Neuronal stem cell (in vitro differentiated cells): ENCODE measurements around the gene PHACTR3.

ENCODE experiments used
- DNase-seq: peaks from one replicate; pipeline ENCODE4 v3.0.0-alpha.2; 2013; ENCODE audit warnings: low spot score
- H2AFZ ChIP-seq: one replicate; pipeline ENCODE4 v1.6.1; 2013; ENCODE audit warnings: mild to moderate bottlenecking, low read length, inconsistent platforms
- H2AK5ac ChIP-seq: 2 replicates; pipeline ENCODE4 v1.6.1; 2013; ENCODE audit warnings: low read depth, mild to moderate bottlenecking, inconsistent platforms, low read length, moderate library complexity, mixed read lengths
- H2BK120ac ChIP-seq: 2 replicates; pipeline ENCODE4 v1.6.1; 2013; ENCODE audit warnings: low read depth, mild to moderate bottlenecking, inconsistent platforms, low read length, moderate library complexity, mixed read lengths
- H2BK12ac ChIP-seq: one replicate; pipeline ENCODE4 v1.6.1; 2013; ENCODE audit warnings: low read length, inconsistent platforms
- H2BK15ac ChIP-seq: 2 replicates; pipeline ENCODE4 v1.6.1; 2013; ENCODE audit warnings: mild to moderate bottlenecking, low read length, inconsistent platforms, mixed read lengths
- H2BK5ac ChIP-seq: one replicate; pipeline ENCODE4 v1.6.1; 2013; ENCODE audit warnings: inconsistent platforms, mild to moderate bottlenecking, low read length, moderate library complexity
- H3K14ac ChIP-seq: one replicate; pipeline ENCODE4 v1.6.1; 2013; ENCODE audit warnings: low read length, inconsistent platforms
- H3K18ac ChIP-seq: 2 replicates; pipeline ENCODE4 v1.6.1; 2013; ENCODE audit warnings: low read length, inconsistent platforms
- H3K23ac ChIP-seq: 2 replicates; pipeline ENCODE4 v1.6.1; 2013; ENCODE audit warnings: low read depth, mild to moderate bottlenecking, mixed read lengths, low read length, inconsistent platforms; ENCODE audit not compliant: poor library complexity
- H3K27ac ChIP-seq: replicated peaks from 3 replicates; pipeline ENCODE4 v1.5.1; 2013; ENCODE audit warnings: low read length, inconsistent platforms
- H3K27me3 ChIP-seq, 3 experiments: 2 replicates each; pipeline ENCODE4 v1.6.1; 2013; ENCODE audit warnings: low read length in 3 of 3, mild to moderate bottlenecking in 2 of 3, inconsistent platforms in 1 of 3, low read depth in 1 of 3, mixed read lengths in 1 of 3, moderate library complexity in 1 of 3; ENCODE audit not compliant: control insufficient read depth in 3 of 3, insufficient read depth in 3 of 3
- H3K36me3 ChIP-seq, 2 donors: replicated peaks in 1 of 2; 2 replicates each; pipeline ENCODE4 v1.6.1; 2013; ENCODE audit warnings: low read length in 2 of 2; ENCODE audit not compliant: control insufficient read depth in 2 of 2, insufficient read depth in 2 of 2
- H3K4ac ChIP-seq: 2 replicates; pipeline ENCODE4 v1.6.1; 2013; ENCODE audit warnings: inconsistent platforms, mild to moderate bottlenecking, low read length, moderate library complexity
- H3K4me1 ChIP-seq, 2 donors: 1 replicate in 1 of 2; 2 replicates in 1 of 2; pipeline ENCODE4 v1.6.1; 2013; ENCODE audit warnings: low read length in 2 of 2, low read depth in 1 of 2; ENCODE audit not compliant: control insufficient read depth in 2 of 2, insufficient read depth in 1 of 2
- H3K4me2 ChIP-seq: one replicate; pipeline ENCODE4 v1.6.1; 2013; ENCODE audit warnings: mild to moderate bottlenecking, low read length, inconsistent platforms; ENCODE audit not compliant: insufficient read depth, poor library complexity, severe bottlenecking
- H3K4me3 ChIP-seq, 2 donors: 2 replicates each; pipeline ENCODE4 v1.5.1; 2013; ENCODE audit warnings: low read length in 2 of 2, mild to moderate bottlenecking in 2 of 2, inconsistent platforms in 1 of 2, moderate library complexity in 1 of 2
- H3K79me1 ChIP-seq: one replicate; pipeline ENCODE4 v1.6.1; 2013; ENCODE audit warnings: low read depth, mild to moderate bottlenecking, inconsistent platforms, low read length, moderate library complexity
- H3K9ac ChIP-seq: one replicate; pipeline ENCODE4 v1.6.1; 2013; ENCODE audit warnings: mild to moderate bottlenecking, low read depth, low read length, inconsistent platforms; ENCODE audit not compliant: poor library complexity
- H3K9me3 ChIP-seq, 2 donors: replicated peaks in 1 of 2; 2 replicates each; pipeline versions ENCODE3 to v1.6.1; 2013; ENCODE audit warnings: low read length in 2 of 2, mild to moderate bottlenecking in 2 of 2, inconsistent platforms in 1 of 2, low read depth in 1 of 2, mixed read lengths in 1 of 2, moderate library complexity in 1 of 2; ENCODE audit not compliant: control insufficient read depth in 2 of 2, insufficient read depth in 1 of 2
- H4K8ac ChIP-seq: one replicate; pipeline ENCODE4 v1.6.1; 2013; ENCODE audit warnings: low read depth, mild to moderate bottlenecking, inconsistent platforms, low read length, moderate library complexity
- H4K91ac ChIP-seq: one replicate; pipeline ENCODE4 v1.6.1; 2013; ENCODE audit warnings: low read length, low read depth, mild to moderate bottlenecking, inconsistent platforms; ENCODE audit not compliant: poor library complexity
- WGBS, 2 donors: extraction: QIAGEN DNeasy Blood & Tissue Kit; methylation state at CpG; one replicate each; pipeline ENCODE4 v1.1.7; 2013; ENCODE audit warnings: missing lambda C conversion rate in 2 of 2, mixed read lengths in 1 of 2; ENCODE audit not compliant: insufficient read length in 2 of 2, insufficient replicate concordance in 1 of 2; ENCODE audit errors: extremely low coverage in 2 of 2; 5-methylcytosine and 5-hydroxymethylcytosine counted together

PHACTR3 gene

DNA sequence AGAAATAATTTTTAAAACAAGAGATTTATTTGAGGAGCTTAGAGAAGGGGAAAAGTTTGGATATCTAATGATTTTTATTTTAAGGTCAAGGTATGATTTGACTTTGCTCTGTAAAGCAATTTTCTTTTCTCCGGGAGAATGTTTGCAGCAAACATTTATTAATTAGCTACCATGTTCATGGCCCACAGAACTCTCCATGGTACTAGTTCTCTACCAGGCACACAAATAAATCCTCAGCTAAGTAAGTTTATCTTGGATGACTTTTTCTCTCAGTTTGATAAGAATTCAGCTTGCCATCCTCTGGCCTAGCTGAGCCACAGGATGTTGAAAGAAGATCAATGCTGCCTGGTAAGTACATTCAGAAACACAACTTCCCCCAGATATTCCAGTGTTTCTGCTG lies 94.3 kb downstream of the PHACTR3 start:
- no peaks in the 10 kb centered on the region for H3K79me1 ChIP-seq
- no peaks in the 10 kb centered on the region for H3K36me3 ChIP-seq
- no peak overlapping the region for H3K27ac ChIP-seq
- no peak overlapping the region for H2BK5ac ChIP-seq
- WGBS, 2 donors: no CpG with 5 or more reads among the region's 1 CpG
- no peak overlapping the region for H4K8ac ChIP-seq
- no peak overlapping the region for H3K4ac ChIP-seq
- H4K91ac ChIP-seq: no peak overlapping the region
- H2BK12ac ChIP-seq: no peak overlapping the region
- no peak overlapping the region for H2BK15ac ChIP-seq
- no peak overlapping the region for H3K9ac ChIP-seq
- H3K9me3 ChIP-seq: peaks cover 0 to 11% of the 10 kb centered on the region in 2 donors
- H3K23ac ChIP-seq: no peak overlapping the region
- no peak overlapping the region for H3K4me3 ChIP-seq
- no peak overlapping the region for H2AK5ac ChIP-seq
- H3K14ac ChIP-seq: no peak overlapping the region
- H2AFZ ChIP-seq: no peak overlapping the region
- H3K27me3 ChIP-seq: peaks cover 0 to 5% (median 0%) of the 10 kb centered on the region in 3 experiments
- no peak overlapping the region for H3K4me2 ChIP-seq
- no peak for DNase-seq
- H3K18ac ChIP-seq: no peak overlapping the region
- no peaks in the 10 kb centered on the region for H3K4me1 ChIP-seq
- no peak overlapping the region for H2BK120ac ChIP-seq

DNA sequence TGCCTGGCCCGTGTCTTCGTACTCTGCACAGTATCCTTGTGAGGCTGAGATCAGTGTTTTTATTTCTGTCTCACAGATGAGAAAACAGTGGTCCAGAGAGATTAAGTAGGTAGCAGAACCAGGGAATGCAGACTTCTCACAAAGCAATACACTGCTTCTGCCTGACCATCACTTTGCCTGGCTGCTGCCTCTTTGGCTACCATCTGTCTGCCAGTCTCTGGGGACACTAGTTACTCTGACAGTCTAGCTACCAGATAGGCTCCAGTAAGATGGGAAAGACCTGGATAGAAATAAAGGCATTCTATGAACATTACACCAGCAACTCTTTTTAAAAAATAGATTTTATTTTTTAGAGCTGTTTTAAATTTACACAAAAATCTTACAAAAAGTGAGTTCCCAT lies 96.9 kb downstream of the PHACTR3 start:
- H3K36me3 ChIP-seq: no peaks in the 10 kb centered on the region
- H4K8ac ChIP-seq: no peak overlapping the region
- no peak overlapping the region for H2AK5ac ChIP-seq
- no peak overlapping the region for H3K4ac ChIP-seq
- H2AFZ ChIP-seq: no peak overlapping the region
- no peak overlapping the region for H2BK120ac ChIP-seq
- no peak overlapping the region for H3K27ac ChIP-seq
- H3K14ac ChIP-seq: no peak overlapping the region
- H2BK15ac ChIP-seq: no peak overlapping the region
- no peaks in the 10 kb centered on the region for H3K79me1 ChIP-seq
- H3K4me3 ChIP-seq: no peak overlapping the region
- no peak for DNase-seq
- no peak overlapping the region for H2BK12ac ChIP-seq
- peaks cover 0 to 2% of the 10 kb centered on the region in 2 donors for H3K4me1 ChIP-seq
- H3K4me2 ChIP-seq: no peak overlapping the region
- peaks cover 0 to 8% of the 10 kb centered on the region in 2 donors for H3K9me3 ChIP-seq
- WGBS, 2 donors: no CpG with 5 or more reads among the region's 2 CpGs
- H4K91ac ChIP-seq: no peak overlapping the region
- no peak overlapping the region for H3K18ac ChIP-seq
- no peak overlapping the region for H3K9ac ChIP-seq
- H3K23ac ChIP-seq: no peak overlapping the region
- no peak overlapping the region for H2BK5ac ChIP-seq
- H3K27me3 ChIP-seq: peaks cover 0 to 5% (median 0%) of the 10 kb centered on the region in 3 experiments

DNA sequence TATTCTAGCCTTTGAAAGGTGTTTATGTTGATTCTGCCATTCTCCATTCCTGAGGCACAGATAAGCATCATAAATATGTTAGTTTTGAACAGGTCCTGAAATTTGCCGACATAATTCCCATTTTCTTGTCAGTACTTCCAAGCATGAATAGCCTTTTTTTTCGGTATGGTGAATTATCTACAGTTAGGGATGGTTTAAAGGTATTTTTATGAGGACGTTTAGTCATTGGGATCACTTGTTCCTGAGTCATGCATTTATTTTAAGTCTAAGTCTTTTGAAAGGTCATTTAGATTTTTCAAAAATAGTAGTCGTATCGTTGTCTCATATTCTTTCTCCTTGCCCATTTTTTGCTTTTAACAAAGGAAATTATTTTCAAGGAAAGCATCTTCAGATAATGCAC lies 98.7 kb downstream of the PHACTR3 start:
- no peak overlapping the region for H3K4ac ChIP-seq
- no peak overlapping the region for H2AK5ac ChIP-seq
- H3K18ac ChIP-seq: no peak overlapping the region
- no peak overlapping the region for H2AFZ ChIP-seq
- no peak overlapping the region for H2BK5ac ChIP-seq
- H3K4me3 ChIP-seq: no peak overlapping the region
- no peak overlapping the region for H4K91ac ChIP-seq
- no peak overlapping the region for H3K23ac ChIP-seq
- H2BK12ac ChIP-seq: no peak overlapping the region
- peaks cover 0 to 9% of the 10 kb centered on the region in 2 donors for H3K9me3 ChIP-seq
- H3K79me1 ChIP-seq: no peaks in the 10 kb centered on the region
- no peak for DNase-seq
- H2BK15ac ChIP-seq: no peak overlapping the region
- no peak overlapping the region for H2BK120ac ChIP-seq
- H3K4me2 ChIP-seq: no peak overlapping the region
- WGBS, 2 donors: no CpG with 5 or more reads among the region's 5 CpGs
- H3K9ac ChIP-seq: no peak overlapping the region
- H3K4me1 ChIP-seq: peaks cover 0 to 2% of the 10 kb centered on the region in 2 donors
- no peaks in the 10 kb centered on the region for H3K36me3 ChIP-seq
- H4K8ac ChIP-seq: no peak overlapping the region
- no peak overlapping the region for H3K27ac ChIP-seq
- H3K14ac ChIP-seq: no peak overlapping the region
- peaks cover 0 to 5% (median 0%) of the 10 kb centered on the region in 3 experiments for H3K27me3 ChIP-seq

DNA sequence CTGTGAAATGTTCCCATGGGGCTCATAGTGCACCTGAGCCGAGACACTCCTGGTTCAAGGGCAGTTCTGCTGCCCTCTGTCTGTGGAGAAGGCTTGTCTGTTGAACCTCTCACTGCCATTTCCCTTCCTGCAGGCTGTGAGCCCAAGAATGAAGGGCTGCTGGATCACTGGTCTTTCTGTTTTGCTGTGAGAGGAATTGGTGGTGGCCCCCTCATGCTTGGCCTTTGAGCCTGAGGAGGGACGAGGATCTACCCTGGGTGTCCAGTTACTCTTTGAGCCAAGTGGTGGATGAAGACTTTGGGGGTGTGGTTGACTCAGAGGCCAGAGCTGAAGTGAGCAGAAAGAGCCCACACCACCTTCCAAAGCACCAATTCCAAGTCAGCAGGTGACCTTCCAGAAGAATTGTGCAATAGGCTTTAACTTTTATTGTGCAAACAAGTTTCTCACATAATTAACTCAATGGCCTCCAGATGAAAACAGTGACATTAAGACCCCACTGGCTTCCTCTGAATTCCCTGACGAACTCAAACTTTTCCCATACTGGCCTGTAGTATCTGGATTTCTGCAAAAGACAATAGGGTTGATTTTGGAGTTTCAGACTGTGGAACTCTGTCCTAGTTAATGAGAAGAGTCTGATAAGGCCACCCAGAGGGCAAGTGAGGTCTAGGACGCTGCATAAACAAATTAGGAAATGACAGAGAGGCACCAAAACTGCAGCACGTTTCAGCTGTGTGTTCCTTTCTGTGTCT lies 101.5 kb downstream of the PHACTR3 start:
- Histone ChIP-seq H4K91ac (no peak overlapping the region), H3K4me3 (no peak overlapping the region), H2AFZ (no peak overlapping the region), H2BK12ac (no peak overlapping the region), H3K4ac (no peak overlapping the region), H3K27me3 (peaks cover 0 to 5% (median 0%) of the 10 kb centered on the region in 3 experiments), H3K36me3 (no peaks in the 10 kb centered on the region), H3K14ac (no peak overlapping the region), H2AK5ac (no peak overlapping the region), H3K9me3 (peaks cover 0 to 14% of the 10 kb centered on the region in 2 donors), H2BK120ac (no peak overlapping the region), H3K18ac (no peak overlapping the region), H3K23ac (no peak overlapping the region), H3K4me1 (peaks cover 0 to 2% of the 10 kb centered on the region in 2 donors), H2BK5ac (no peak overlapping the region), H2BK15ac (no peak overlapping the region), H3K79me1 (no peaks in the 10 kb centered on the region), H3K27ac (no peak overlapping the region), H4K8ac (no peak overlapping the region), H3K9ac (no peak overlapping the region), H3K4me2 (no peak overlapping the region)
- WGBS, 2 donors: no CpG with 5 or more reads among the region's 5 CpGs
- no peak for DNase-seq
